GM12891 (cell line): ENCODE data around the gene LTBR.

Experiments used
- POLR2A ChIP-seq: IDR thresholded peaks from 2 replicates; pipeline ENCODE4 v1.6.1; 2011; ENCODE audit warnings: low read depth, low read length, control low read depth
- POLR2AphosphoS5 ChIP-seq: IDR thresholded peaks from 2 replicates; pipeline ENCODE4 v1.6.1; 2011; ENCODE audit warnings: low read depth, low read length, control low read depth
- SPI1 ChIP-seq: IDR thresholded peaks from 2 replicates; pipeline ENCODE4 v1.6.1; 2011; ENCODE audit warnings: low read depth, low read length, control low read depth
- TAF1 ChIP-seq: IDR thresholded peaks from 2 replicates; pipeline ENCODE4 v1.6.1; 2011; ENCODE audit warnings: low read depth, low read length, control low read depth

DNA sequence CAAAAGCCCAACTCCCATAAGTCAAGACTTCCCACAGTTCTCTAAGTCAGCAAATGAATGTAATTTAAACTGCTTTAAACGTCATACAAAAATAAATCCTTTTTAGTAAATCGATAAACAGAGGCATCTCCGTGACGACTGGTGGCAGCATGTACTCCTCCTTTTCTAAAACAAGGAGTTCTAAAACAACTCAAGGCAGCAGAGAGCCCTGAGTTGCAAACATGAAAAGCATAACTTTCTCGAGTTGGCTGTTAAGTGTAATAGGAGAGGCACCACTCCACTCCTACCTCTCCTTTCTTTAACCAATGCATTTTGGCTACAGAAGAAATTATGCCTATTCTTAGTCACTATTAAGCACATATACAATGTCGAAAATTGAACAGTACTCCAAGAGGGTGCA lies 22.0 kb downstream of the LTBR start:
- TF ChIP-seq POLR2A = no peak
- no peak for TF ChIP-seq POLR2AphosphoS5
- no peak for TF ChIP-seq TAF1
- TF ChIP-seq SPI1 = no peak
